Vagina (tissue), 2 donors: ENCODE data around the gene APOC3. TPM values are rescaled to one million over a fixed set of nuclear protein-coding genes. Genes with fewer than 3 reads are reported as not detected.

Source experiments
- DNase-seq, 2 donors: peaks; one replicate each; pipeline ENCODE4 v3.0.0-alpha.2; 2017; ENCODE audit errors: extremely low spot score in 2 of 2
- H3K27ac ChIP-seq: fragments of 200-600 bp; sonication (generic); one replicate; pipeline ENCODE4 v1.5.1; 2019
- H3K27me3 ChIP-seq: fragments of 200-600 bp; sonication (generic); one replicate; pipeline ENCODE4 v1.5.1; 2019
- H3K36me3 ChIP-seq, 2 donors: fragments of 200-600 bp; sonication (generic); one replicate each; pipeline ENCODE4 v1.5.1; 2017 to 2019
- H3K4me1 ChIP-seq: fragments of 200-600 bp; sonication (generic); one replicate; pipeline ENCODE4 v1.5.1; 2019
- H3K4me3 ChIP-seq, 2 donors: fragments of 200-600 bp; sonication (generic); 1 replicate in 1 of 2; 2 replicates in 1 of 2; pipeline ENCODE4 v1.5.1; 2016 to 2019
- H3K9me3 ChIP-seq: fragments of 200-600 bp; sonication (generic); one replicate; pipeline ENCODE4 v1.5.1; 2019
- CTCF ChIP-seq, 3 experiments: fragments of 450-650 bp in 2 of 3; fragments of 200-600 bp in 1 of 3; sonication (generic) in 1 of 3; IDR thresholded peaks; one replicate each; pipeline ENCODE4 v1.5.1; 2017 to 2019; ENCODE audit warnings: antibody characterized with exemption in 3 of 3, mild to moderate bottlenecking in 2 of 3, moderate library complexity in 2 of 3
- POLR2A ChIP-seq, 2 donors: fragments of 450-650 bp; IDR thresholded peaks; one replicate each; pipeline ENCODE4 v1.6.1; 2017; ENCODE audit warnings: antibody characterized with exemption in 2 of 2, mild to moderate bottlenecking in 2 of 2, moderate library complexity in 2 of 2
- POLR2AphosphoS5 ChIP-seq, 2 donors: sonication (generic); formaldehyde crosslinking; IDR thresholded peaks; one replicate each; pipeline ENCODE4 v1.9.0; 2017; ENCODE audit warnings: antibody characterized with exemption in 2 of 2, mild to moderate bottlenecking in 2 of 2, low read depth in 1 of 2; ENCODE audit not compliant: insufficient read depth in 1 of 2
- intact Hi-C: fragments of 100-400 bp; cut with DNase I; formaldehyde crosslinking; loops from one replicate; pipeline ENCODE4 v1.15.1; 2023
- total RNA-seq: library from RNA; depleted of rRNA; stranded (reverse); fragments of >200 nt; gene quantifications from one replicate; pipeline ENCODE4 v1.2.3, GENCODE V29; 2016

APOC3 gene
- total RNA-seq, 1 donor from 2014 or later = not detected

GRCh38 chr11:116792869-116793771, 36.6 kb upstream of the APOC3 start:
- no peaks in the 10 kb centered on the region for H3K36me3 ChIP-seq
- H3K9me3 ChIP-seq = no peaks in the 10 kb centered on the region
- TF ChIP-seq CTCF (IDR thresholded peaks at IDR 0.05) (no peak), POLR2A (IDR thresholded peaks at IDR 0.05) (no peak), POLR2AphosphoS5 (IDR thresholded peaks at IDR 0.05; ENCODE audit: insufficient read depth in 1 of 2, low read depth in 1 of 2) (no peak)
- no peak for DNase-seq
- intact Hi-C loops = no loop called here
- H3K27ac ChIP-seq = no peak overlapping the region
- no peak overlapping the region for H3K4me3 ChIP-seq
- H3K27me3 ChIP-seq = no peaks in the 10 kb centered on the region
- peaks cover 12% of the 10 kb centered on the region for H3K4me1 ChIP-seq

- H3K27ac ChIP-seq = no peak overlapping the region
- no peaks in the 10 kb centered on the region for H3K27me3 ChIP-seq
- no peaks in the 10 kb centered on the region for H3K9me3 ChIP-seq
- H3K4me3 ChIP-seq = no peak overlapping the region
- intact Hi-C loops = no loop called here
- no peak for DNase-seq
- H3K36me3 ChIP-seq = no peaks in the 10 kb centered on the region
- peaks cover 5% of the 10 kb centered on the region for H3K4me1 ChIP-seq
- TF ChIP-seq CTCF (IDR thresholded peaks at IDR 0.05) (no peak), POLR2A (IDR thresholded peaks at IDR 0.05) (no peak), POLR2AphosphoS5 (IDR thresholded peaks at IDR 0.05; ENCODE audit: insufficient read depth in 1 of 2, low read depth in 1 of 2) (no peak)
Measured at GRCh38 chr11:116793772-116794097, 36.0 kb upstream of the APOC3 start.

GRCh38 chr11:116794851-116795250, 34.9 kb upstream of the APOC3 start:
- DNase-seq = no peak
- intact Hi-C loops = no loop called here
- no peaks in the 10 kb centered on the region for H3K27me3 ChIP-seq

GRCh38 chr11:116796548-116796947, 33.2 kb upstream of the APOC3 start:
- Histone ChIP-seq H3K27me3 (no peaks in the 10 kb centered on the region), H3K4me1 (peaks cover 3% of the 10 kb centered on the region), H3K36me3 (no peaks in the 10 kb centered on the region), H3K27ac (no peak overlapping the region), H3K9me3 (no peaks in the 10 kb centered on the region), H3K4me3 (no peak overlapping the region)
- TF ChIP-seq POLR2AphosphoS5 (IDR thresholded peaks at IDR 0.05; ENCODE audit: insufficient read depth in 1 of 2, low read depth in 1 of 2) (no peak), CTCF (IDR thresholded peaks at IDR 0.05) (no peak)
- intact Hi-C loops = no loop called here
- DNase-seq = no peak

More at GRCh38 chr11:116794851-116795250, 34.9 kb upstream of the APOC3 start:
- Histone ChIP-seq H3K9me3 (no peaks in the 10 kb centered on the region), H3K4me3 (no peak overlapping the region), H3K36me3 (no peaks in the 10 kb centered on the region), H3K4me1 (peaks cover 5% of the 10 kb centered on the region), H3K27ac (no peak overlapping the region)
- TF ChIP-seq CTCF (IDR thresholded peaks at IDR 0.05) (no peak), POLR2AphosphoS5 (IDR thresholded peaks at IDR 0.05; ENCODE audit: insufficient read depth in 1 of 2, low read depth in 1 of 2) (no peak), POLR2A (IDR thresholded peaks at IDR 0.05) (no peak)

- H3K4me3 ChIP-seq = no peak overlapping the region
- intact Hi-C loops = no loop called here
- DNase-seq = no peak
- no peak overlapping the region for H3K27ac ChIP-seq
- H3K36me3 ChIP-seq = no peaks in the 10 kb centered on the region
- no peaks in the 10 kb centered on the region for H3K9me3 ChIP-seq
- H3K4me1 ChIP-seq = no peaks in the 10 kb centered on the region
- TF ChIP-seq POLR2AphosphoS5 (IDR thresholded peaks at IDR 0.05; ENCODE audit: insufficient read depth in 1 of 2, low read depth in 1 of 2) (no peak), POLR2A (IDR thresholded peaks at IDR 0.05) (no peak), CTCF (IDR thresholded peaks at IDR 0.05) (no peak)
- H3K27me3 ChIP-seq = no peaks in the 10 kb centered on the region
Measured at GRCh38 chr11:116797816-116798215, 31.9 kb upstream of the APOC3 start.
